ENCODE data around the gene SPATA24.
A peak's percentile ranks its signal among the peaks of the same experiment; 100 is the strongest.
"Not testable (repeated sequence)": the region's sequence is repeated elsewhere in the genome, so short reads cannot be mapped to it uniquely, and the experiment has no call there.

SPATA24 gene

GRCh38 chr5:139410121-139410992, 6.5 kb upstream of the SPATA24 start:
- Mint-ChIP-seq H3K4me3 (no peak overlapping the region), H3K27me3 (ENCODE audit: low read depth) (no peaks in the 10 kb centered on the region), H3K4me1 (ENCODE audit: low read depth) (peaks cover 41% of the 10 kb centered on the region), H3K9me3 (no peaks in the 10 kb centered on the region), H3K36me3 (ENCODE audit: low read depth) (peaks cover 17% of the 10 kb centered on the region), H3K27ac (no peak overlapping the region)

DNA sequence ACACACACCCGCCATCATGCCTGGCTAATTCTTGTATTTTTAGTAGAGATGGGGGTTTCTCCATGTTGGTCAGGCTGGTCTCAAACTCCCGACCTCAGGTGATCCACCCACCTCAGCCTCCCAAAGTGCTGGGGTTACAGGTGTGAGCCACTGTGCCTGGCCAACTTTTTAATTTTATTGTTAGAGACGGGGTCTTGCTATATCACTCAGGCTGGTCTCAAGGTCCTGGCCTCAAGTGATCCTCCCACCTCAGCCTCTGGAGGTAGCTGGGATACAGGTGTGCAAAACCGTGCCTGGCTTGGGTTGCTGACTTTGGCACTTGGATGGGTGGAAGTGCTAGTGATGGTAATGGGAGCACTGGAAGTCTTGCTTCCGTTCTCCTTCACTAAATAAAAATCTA, 5.2 kb upstream of the SPATA24 start:
- H3K27me3 Mint-ChIP-seq (ENCODE audit: low read depth); H3K9me3 Mint-ChIP-seq; H3K27ac Mint-ChIP-seq; H3K4me3 Mint-ChIP-seq: not testable (repeated sequence)
- Mint-ChIP-seq H3K36me3 (ENCODE audit: low read depth) (peaks cover 17% of the 10 kb centered on the region), H3K4me1 (ENCODE audit: low read depth) (peaks cover 35% of the 10 kb centered on the region)

- H3K36me3 Mint-ChIP-seq (ENCODE audit: low read depth): peaks cover 12% of the 10 kb centered on the region
- peaks cover 33% of the 10 kb centered on the region for H3K4me1 Mint-ChIP-seq (ENCODE audit: low read depth)
- no peak overlapping the region for H3K4me3 Mint-ChIP-seq
- H3K27ac Mint-ChIP-seq: no peak overlapping the region
- H3K9me3 Mint-ChIP-seq: no peaks in the 10 kb centered on the region
- H3K27me3 Mint-ChIP-seq (ENCODE audit: low read depth): no peaks in the 10 kb centered on the region
Observed at GRCh38 chr5:139408191-139408590, 4.3 kb upstream of the SPATA24 start.

DNA sequence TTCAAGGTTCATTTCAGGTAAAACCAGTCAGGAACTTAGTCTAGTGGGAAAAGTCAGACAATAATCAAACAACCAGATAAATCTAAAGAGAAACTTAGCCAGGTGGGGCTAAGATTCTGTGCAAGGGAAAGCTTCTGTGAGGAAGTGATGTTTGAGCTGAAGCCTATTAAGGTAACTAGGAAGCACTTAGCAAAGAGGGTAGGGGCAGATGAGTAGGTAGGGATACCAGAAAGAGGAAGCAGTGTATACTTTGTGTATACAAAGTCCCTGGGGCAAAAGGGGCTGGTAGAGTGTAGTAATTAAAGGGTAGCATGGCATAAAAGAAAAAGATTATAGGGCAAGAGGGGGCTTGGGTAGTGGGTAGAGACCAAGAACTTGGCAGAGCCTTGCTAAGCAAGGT, 3.6 kb upstream of the SPATA24 start:
- H3K27ac Mint-ChIP-seq: peak overlapping the region; percentile 37
- H3K36me3 Mint-ChIP-seq (ENCODE audit: low read depth): peaks cover 8% of the 10 kb centered on the region
- no peaks in the 10 kb centered on the region for H3K9me3 Mint-ChIP-seq
- H3K4me1 Mint-ChIP-seq (ENCODE audit: low read depth): peaks cover 33% of the 10 kb centered on the region
- H3K4me3 Mint-ChIP-seq: no peak overlapping the region
- H3K27me3 Mint-ChIP-seq (ENCODE audit: low read depth): no peaks in the 10 kb centered on the region

DNA sequence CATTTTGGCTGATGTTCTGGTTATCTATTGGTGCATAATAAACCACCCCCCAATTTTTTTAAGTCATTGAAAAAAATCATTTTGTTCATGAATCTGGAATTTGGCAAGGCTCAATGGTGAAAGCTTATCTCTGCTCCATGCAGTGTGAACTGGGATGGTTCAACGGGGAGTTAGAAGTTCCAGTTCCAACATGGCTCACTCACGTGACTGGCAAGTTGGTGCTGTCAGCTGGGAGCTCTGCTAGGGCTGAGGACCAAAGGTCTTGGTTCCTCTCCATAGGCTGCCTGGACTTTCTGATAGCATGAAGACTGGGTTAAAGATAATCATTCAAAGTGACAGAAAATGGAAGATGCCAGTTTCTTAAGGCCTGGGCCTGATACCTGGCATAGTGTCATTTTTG, 3.1 kb upstream of the SPATA24 start:
- peaks cover 34% of the 10 kb centered on the region for H3K4me1 Mint-ChIP-seq (ENCODE audit: low read depth)
- peaks cover 7% of the 10 kb centered on the region for H3K36me3 Mint-ChIP-seq (ENCODE audit: low read depth)
- no peak overlapping the region for H3K4me3 Mint-ChIP-seq
- no peaks in the 10 kb centered on the region for H3K9me3 Mint-ChIP-seq
- H3K27ac Mint-ChIP-seq: no peak overlapping the region
- no peaks in the 10 kb centered on the region for H3K27me3 Mint-ChIP-seq (ENCODE audit: low read depth)

GRCh38 chr5:139404484-139404840, 573 bp upstream of the SPATA24 start:
- H3K9me3 Mint-ChIP-seq: no peaks in the 10 kb centered on the region
- H3K27me3 Mint-ChIP-seq (ENCODE audit: low read depth): no peaks in the 10 kb centered on the region
- H3K4me1 Mint-ChIP-seq (ENCODE audit: low read depth): peaks cover 36% of the 10 kb centered on the region
- H3K36me3 Mint-ChIP-seq (ENCODE audit: low read depth): peaks cover 4% of the 10 kb centered on the region
- peak overlapping the region; percentile 100 for H3K27ac Mint-ChIP-seq
- H3K4me3 Mint-ChIP-seq: peak overlapping the region; percentile 96

- peak overlapping the region; percentile 100 for H3K27ac Mint-ChIP-seq
- peaks cover 39% of the 10 kb centered on the region for H3K4me1 Mint-ChIP-seq (ENCODE audit: low read depth)
- no peaks in the 10 kb centered on the region for H3K9me3 Mint-ChIP-seq
- H3K36me3 Mint-ChIP-seq (ENCODE audit: low read depth): peaks cover 6% of the 10 kb centered on the region
- H3K27me3 Mint-ChIP-seq (ENCODE audit: low read depth): no peaks in the 10 kb centered on the region
- H3K4me3 Mint-ChIP-seq: peak overlapping the region; percentile 96
Observed at GRCh38 chr5:139403418-139403786, 487 bp downstream of the SPATA24 start.

DNA sequence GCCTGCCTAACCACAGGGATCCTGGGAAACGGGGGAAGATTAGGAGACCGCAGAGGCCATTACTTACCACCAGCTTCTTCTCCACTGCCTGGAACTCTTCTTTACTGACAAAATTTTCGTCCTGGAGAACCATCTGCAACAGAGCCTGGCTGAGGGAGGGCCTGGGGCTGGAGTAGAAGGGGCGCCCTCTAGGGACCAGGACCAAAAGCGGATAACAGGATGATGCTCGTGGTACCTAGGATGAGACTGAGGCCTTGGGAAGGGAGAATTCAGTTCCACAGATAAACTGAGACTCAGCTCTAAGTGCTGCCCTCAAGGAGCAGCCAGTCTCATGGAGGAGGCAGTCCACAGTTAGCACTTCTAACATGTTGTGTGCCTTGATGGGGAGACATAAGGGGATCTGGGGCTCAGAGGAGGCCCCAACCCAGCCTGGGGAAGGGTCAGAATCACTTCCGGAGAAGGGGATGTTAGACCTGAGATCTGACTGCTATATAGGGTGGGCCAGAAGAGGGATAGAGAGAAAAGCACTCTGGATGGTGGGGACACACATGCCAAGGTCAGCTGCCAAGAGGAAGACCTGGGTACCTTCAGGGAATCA, 1.2 kb downstream of the SPATA24 start:
- peak overlapping the region; percentile 100 for H3K27ac Mint-ChIP-seq
- H3K36me3 Mint-ChIP-seq (ENCODE audit: low read depth): peaks cover 5% of the 10 kb centered on the region
- H3K27me3 Mint-ChIP-seq (ENCODE audit: low read depth): no peaks in the 10 kb centered on the region
- peaks cover 40% of the 10 kb centered on the region for H3K4me1 Mint-ChIP-seq (ENCODE audit: low read depth)
- no peaks in the 10 kb centered on the region for H3K9me3 Mint-ChIP-seq
- H3K4me3 Mint-ChIP-seq: peak overlapping the region; percentile 96

GRCh38 chr5:139401546-139401945, 2.3 kb downstream of the SPATA24 start:
- Mint-ChIP-seq H3K27ac (no peak overlapping the region), H3K27me3 (ENCODE audit: low read depth) (no peaks in the 10 kb centered on the region), H3K4me3 (no peak overlapping the region), H3K36me3 (ENCODE audit: low read depth) (peaks cover 6% of the 10 kb centered on the region), H3K4me1 (ENCODE audit: low read depth) (peaks cover 42% of the 10 kb centered on the region), H3K9me3 (no peaks in the 10 kb centered on the region)

DNA sequence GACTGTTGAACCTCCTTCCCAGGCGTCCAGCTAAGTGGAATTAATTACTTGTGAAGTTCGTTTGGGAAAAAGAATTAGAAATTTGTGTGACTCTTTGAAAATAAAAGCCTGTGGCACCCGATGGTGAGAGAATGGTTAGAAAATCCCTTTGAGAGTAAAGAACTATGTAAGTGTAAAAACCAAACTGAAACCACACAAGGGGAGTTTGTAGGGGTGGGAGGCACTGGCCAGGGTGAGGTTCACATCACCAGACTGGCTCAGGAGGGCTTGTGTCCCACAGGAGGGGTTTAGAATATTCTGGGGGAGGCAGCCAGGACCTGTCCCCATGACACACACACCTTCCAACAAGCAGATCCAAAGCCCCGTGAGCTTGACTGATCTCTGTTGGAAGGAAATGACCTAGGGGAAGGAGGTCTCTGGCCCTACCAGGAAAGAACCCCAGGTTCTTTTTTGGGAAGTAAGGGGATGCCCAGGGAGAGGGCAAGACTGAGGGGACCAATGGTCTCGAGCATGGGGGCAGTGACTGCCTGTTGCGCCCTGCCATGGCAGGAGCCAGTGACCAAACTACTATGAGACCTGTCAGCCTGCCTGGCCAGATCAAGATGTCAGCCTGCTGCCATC, 4.3 kb downstream of the SPATA24 start:
- Mint-ChIP-seq H3K4me3 (no peak overlapping the region), H3K36me3 (ENCODE audit: low read depth) (peaks cover 6% of the 10 kb centered on the region), H3K9me3 (no peaks in the 10 kb centered on the region), H3K4me1 (ENCODE audit: low read depth) (peaks cover 47% of the 10 kb centered on the region), H3K27me3 (ENCODE audit: low read depth) (no peaks in the 10 kb centered on the region), H3K27ac (peak overlapping the region; percentile 31)

- no peaks in the 10 kb centered on the region for H3K9me3 Mint-ChIP-seq
- peaks cover 32% of the 10 kb centered on the region for H3K4me1 Mint-ChIP-seq (ENCODE audit: low read depth)
- H3K36me3 Mint-ChIP-seq (ENCODE audit: low read depth): peaks cover 6% of the 10 kb centered on the region
- peak overlapping the region; percentile 15 for H3K27ac Mint-ChIP-seq
- H3K4me3 Mint-ChIP-seq: peak overlapping the region; percentile 37
- H3K27me3 Mint-ChIP-seq (ENCODE audit: low read depth): no peaks in the 10 kb centered on the region
Observed at GRCh38 chr5:139397921-139398320, 6.0 kb downstream of the SPATA24 start.

DNA sequence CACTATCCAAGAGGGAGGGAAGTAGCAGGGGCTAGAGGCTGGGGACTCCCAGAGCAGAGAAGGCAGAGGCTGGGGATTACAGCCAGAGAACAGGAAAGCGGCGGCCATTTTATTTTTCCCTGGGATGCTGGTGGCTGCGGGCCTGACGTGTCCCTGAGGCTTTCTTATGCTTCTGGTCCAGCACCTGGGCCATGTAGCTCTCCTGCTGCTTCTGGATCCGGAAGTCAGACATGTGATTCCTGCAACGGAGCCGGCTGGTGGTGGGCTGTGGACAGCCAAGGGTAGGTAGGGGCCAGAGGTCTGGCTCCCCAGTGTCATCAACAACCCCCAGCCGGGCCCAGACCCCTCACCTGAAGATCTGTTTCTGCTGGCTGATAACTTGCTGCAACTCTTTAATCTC, 7.2 kb downstream of the SPATA24 start:
- Mint-ChIP-seq H3K27ac (no peak overlapping the region), H3K4me1 (ENCODE audit: low read depth) (peaks cover 27% of the 10 kb centered on the region), H3K4me3 (no peak overlapping the region), H3K27me3 (ENCODE audit: low read depth) (no peaks in the 10 kb centered on the region), H3K36me3 (ENCODE audit: low read depth) (peaks cover 10% of the 10 kb centered on the region), H3K9me3 (no peaks in the 10 kb centered on the region)

DNA sequence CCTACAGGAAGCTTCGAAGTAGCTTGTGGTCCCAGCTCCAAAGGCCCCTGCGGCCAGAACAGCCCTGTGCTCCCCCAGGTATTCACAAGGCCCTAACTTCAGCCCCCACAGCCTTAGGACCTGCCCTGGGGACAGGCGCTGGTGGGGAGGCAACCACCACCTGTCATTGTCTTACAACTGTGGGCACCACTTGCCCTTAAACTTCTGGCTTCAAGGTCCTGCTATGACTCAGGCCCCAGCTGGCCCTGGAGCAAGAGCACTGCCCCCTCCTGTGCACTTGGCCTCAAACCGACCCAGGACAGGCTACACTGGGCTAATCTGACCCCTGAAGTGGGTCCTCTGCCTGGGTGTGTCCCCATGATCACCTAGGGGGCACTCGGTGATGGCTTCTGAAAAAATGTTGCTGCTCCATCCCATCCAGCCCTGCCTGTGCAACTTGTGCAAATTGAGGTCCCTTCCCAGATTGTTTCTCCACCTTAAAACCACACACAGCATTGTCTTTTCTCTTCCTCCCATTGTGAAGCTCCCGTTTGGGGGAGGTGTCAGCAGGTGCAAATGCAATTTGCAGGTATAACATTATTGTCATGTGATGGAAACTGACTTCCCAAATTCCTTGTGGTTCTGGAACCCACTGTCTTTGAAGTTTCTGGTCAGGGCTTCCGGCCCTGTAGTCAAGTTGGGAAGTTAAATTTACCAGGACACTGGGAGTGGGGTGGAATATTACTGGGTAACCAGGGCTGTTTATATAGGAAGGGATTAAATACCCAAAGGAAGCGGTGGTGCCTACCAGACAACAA, 7.8 kb downstream of the SPATA24 start:
- peak overlapping the region; percentile 31 for H3K27ac Mint-ChIP-seq
- H3K4me3 Mint-ChIP-seq: peak overlapping the region; percentile 31
- no peaks in the 10 kb centered on the region for H3K27me3 Mint-ChIP-seq (ENCODE audit: low read depth)
- H3K4me1 Mint-ChIP-seq (ENCODE audit: low read depth): peaks cover 34% of the 10 kb centered on the region
- H3K36me3 Mint-ChIP-seq (ENCODE audit: low read depth): peaks cover 11% of the 10 kb centered on the region
- H3K9me3 Mint-ChIP-seq: no peaks in the 10 kb centered on the region

Measured in T-helper 1 cell treated with Interleukin-12 subunit alpha and Interleukin-12 subunit beta and Interleukin-4 antibody, amounts not matched to agents 30 μg/mL and 1 μg/mL, for 36 hours (primary cell).